HG03432 (cell line): ENCODE data around the gene PROK1.
A peak's percentile ranks its signal among the peaks of the same experiment; 100 is the strongest.

Source experiments
- ATAC-seq: cut with Tn5 transposase; IDR thresholded peaks from one replicate; pipeline ENCODE4 v1.9.1; 2021; ENCODE audit warnings: mild to moderate bottlenecking, moderate library complexity; ENCODE audit not compliant: unreplicated experiment

Gene PROK1

GRCh38 chr1:110487726-110488125 is 36.8 kb downstream of the PROK1 start:
- no peak for ATAC-seq

- no peak for ATAC-seq
These were observed 37.2 kb downstream of the PROK1 start for GRCh38 chr1:110488161-110488560.

- ATAC-seq: no peak
These were observed 37.9 kb downstream of the PROK1 start for GRCh38 chr1:110488867-110489266.

GRCh38 chr1:110489406-110489805 is 38.5 kb downstream of the PROK1 start:
- ATAC-seq: no peak

DNA sequence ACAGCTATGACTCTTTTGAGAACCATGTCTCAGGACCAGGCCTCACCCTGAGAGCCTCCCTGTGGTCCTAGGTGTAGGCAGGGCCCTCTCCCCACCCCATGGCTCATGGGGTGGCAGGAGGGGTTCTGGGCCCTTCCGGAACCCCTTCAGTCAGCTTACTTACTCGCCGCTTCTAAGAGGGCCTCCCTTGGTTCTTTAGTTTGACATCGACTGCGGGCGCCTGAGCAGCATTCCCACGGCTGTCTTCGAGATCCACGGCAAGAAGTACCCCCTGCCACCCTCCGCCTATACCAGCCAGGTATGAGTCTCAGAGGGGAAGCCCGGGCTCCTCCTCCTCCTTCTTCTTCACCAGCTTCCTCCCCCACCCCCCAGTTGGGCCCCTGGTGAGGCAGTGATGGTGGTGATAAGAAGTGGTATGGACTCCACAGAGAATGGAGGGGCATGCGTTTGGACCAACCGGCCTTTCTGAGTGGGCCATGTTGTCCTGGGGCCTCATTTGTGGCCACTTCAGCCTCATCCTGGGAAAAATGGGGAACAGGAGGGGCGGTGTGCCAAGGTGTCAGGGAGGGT is 39.1 kb downstream of the PROK1 start:
- no peak for ATAC-seq

- ATAC-seq: no peak
These were observed 40.0 kb downstream of the PROK1 start for GRCh38 chr1:110490791-110491451.

DNA sequence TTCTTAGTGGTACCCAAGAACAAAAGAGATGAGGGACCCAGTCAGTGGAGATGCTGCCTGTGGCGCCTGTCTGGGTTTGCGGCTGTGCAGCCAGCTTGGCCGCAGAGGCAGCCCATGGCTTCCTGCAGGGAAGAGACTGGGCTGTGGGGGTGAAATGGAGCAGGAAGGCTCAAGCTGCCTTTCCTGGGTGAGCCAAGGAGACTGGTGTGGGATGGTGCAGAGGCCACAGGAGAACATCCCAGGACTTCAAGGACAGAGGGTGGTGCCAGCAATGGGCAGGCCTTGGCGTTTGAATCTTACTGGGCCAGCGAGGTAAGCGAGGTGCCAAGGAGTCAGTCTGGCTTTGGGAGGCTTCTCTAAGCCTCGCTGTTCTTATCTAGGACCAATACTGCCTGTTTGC is 41.6 kb downstream of the PROK1 start:
- no peak for ATAC-seq

- no peak for ATAC-seq
These were observed 42.2 kb downstream of the PROK1 start for GRCh38 chr1:110493059-110493699.

- no peak for ATAC-seq
These were observed 43.1 kb downstream of the PROK1 start for GRCh38 chr1:110494036-110494435.

DNA sequence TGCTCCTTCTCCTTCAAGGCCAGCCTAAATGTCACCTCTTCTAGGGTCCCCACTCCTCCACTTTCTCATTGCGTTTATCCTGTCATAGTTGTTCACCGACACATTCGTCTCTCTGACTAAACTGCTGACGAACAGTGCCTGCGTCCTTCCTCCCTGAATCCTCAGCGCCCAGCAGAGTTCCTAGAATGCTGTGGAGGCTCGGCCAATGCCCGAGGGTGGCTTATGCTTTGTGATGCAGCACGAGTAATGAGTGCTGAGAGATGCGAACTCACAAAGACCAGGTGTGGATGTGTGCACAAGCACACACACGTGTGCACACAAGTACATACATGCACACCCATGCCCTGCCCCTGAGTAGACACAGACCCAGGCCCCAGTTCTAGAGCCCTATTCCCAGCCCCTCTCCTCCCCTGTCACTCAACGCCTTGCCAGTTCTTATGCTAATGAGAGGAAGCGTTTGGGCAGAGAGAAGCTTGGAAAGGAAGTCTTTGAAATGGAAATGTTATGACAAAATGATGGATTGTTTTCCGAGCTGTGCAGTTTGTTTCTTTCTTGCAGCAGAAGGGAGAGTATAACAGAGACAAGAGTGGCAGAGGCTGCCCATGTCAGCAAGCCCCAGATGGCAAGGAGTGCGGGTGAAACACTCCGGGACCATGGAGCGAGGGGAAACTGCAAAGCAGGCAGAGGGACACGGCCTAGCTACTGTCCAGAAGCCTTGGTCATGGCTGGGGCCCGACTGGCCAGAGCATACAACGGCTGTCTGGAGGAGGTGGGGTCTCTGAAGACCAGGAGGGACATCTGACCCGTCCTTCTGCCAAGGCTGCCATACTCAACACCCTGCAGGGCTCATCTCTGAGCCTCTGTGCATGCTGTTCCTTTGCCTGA is 43.8 kb downstream of the PROK1 start:
- ATAC-seq: no peak

- ATAC-seq: peak; percentile 48
These were observed 45.1 kb downstream of the PROK1 start for GRCh38 chr1:110495926-110496600.

GRCh38 chr1:110498270-110498669 is 47.3 kb downstream of the PROK1 start:
- no peak for ATAC-seq

DNA sequence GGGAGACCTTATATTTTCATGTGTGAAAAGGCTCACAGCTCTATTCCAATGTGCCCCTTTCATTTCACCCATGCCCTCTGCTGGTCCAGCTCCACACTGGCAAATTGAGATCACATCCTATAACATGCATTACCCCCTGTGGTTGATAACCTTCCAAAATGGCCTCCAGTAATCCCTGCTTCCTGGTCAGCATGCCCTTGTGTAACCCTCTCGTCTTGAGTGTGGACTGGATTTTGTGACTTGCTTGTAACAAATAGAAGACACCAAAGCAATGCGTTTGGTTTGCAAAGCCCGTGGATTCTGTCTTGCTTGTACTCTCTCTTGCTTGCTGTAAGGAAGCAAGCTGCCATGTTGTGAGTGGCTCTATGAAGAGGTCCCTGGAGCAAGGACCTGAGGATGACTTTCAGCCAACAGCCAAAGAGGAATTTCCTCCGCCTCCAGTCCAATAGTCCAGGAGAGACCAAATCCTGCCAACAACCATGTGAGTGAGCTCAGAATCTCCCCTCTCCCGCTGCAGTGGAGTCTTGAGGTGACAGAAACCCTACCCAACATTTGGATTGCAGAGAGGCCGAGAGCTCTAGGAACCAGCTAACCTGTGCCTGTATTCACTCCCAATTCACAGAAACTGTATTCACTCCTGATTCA is 50.7 kb downstream of the PROK1 start:
- ATAC-seq: no peak

GRCh38 chr1:110502402-110503151 is 51.6 kb downstream of the PROK1 start:
- no peak for ATAC-seq

GRCh38 chr1:110503471-110503870 is 52.5 kb downstream of the PROK1 start:
- ATAC-seq: no peak

DNA sequence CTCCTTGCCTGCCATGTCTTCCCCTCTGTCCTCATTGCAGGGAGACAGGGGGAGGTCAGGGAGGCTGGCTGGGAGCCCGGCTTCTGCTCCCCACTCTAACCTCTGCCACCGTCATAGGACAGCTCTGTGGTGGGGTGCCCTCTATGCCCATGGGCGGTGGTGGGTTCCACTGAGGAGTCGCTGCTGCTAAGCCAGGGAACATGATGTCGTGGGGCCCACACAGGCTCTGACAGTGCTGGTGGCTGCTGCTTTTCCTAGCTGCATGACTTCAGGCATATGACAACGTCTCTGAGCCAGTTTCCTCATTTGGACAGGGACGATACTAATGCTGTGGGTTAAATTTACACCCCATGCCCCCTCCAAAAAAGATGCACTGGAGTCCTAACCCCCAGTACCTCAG is 53.3 kb downstream of the PROK1 start:
- ATAC-seq: no peak

GRCh38 chr1:110505596-110505995 is 54.6 kb downstream of the PROK1 start:
- no peak for ATAC-seq

DNA sequence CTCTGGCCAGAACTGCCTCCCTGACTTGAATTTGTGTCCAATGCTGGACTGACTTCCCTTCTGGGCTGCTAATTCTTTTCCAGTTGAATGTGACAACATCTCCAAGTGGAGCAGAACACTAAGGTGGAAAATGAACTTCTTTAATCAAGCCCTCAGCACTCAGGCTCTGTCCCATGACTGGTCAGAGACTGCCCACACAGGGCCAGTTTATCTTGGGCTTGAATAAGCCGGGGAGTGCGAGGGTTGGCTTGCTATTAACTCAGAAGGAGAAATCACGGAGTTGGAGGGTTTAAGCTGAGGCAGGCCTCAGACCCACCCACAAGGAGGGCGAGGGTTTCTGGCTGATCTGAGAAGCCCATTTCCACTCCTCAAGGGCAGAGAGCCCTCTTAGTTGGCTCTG is 55.6 kb downstream of the PROK1 start:
- ATAC-seq: no peak
